Stomach (tissue), 4 donors: Measurements from ENCODE around the gene DNAAF3.

ENCODE experiments used
- CTCF ChIP-seq, 7 experiments: fragments of 450-650 bp in 4 of 7; fragments of 200-600 bp in 3 of 7; sonication (generic) in 3 of 7; IDR thresholded peaks; one replicate each; pipeline ENCODE4 v1.5.1; 2016 to 2019; ENCODE audit warnings: antibody characterized with exemption in 7 of 7, control low read depth in 2 of 7, mild to moderate bottlenecking in 1 of 7
- EP300 ChIP-seq: sonication (generic); formaldehyde crosslinking; IDR thresholded peaks from one replicate; pipeline ENCODE4 v1.6.1; 2017; ENCODE audit warnings: antibody characterized with exemption
- POLR2A ChIP-seq, 4 donors: fragments of 450-650 bp; IDR thresholded peaks; one replicate each; pipeline ENCODE4 v1.6.1; 2016; ENCODE audit warnings: antibody characterized with exemption in 4 of 4, control low read depth in 2 of 4, mild to moderate bottlenecking in 1 of 4, moderate library complexity in 1 of 4
- POLR2AphosphoS5 ChIP-seq, 3 donors: sonication (generic); formaldehyde crosslinking; IDR thresholded peaks; one replicate each; pipeline ENCODE4 v1.6.1; 2016; ENCODE audit warnings: antibody characterized with exemption in 3 of 3

DNA sequence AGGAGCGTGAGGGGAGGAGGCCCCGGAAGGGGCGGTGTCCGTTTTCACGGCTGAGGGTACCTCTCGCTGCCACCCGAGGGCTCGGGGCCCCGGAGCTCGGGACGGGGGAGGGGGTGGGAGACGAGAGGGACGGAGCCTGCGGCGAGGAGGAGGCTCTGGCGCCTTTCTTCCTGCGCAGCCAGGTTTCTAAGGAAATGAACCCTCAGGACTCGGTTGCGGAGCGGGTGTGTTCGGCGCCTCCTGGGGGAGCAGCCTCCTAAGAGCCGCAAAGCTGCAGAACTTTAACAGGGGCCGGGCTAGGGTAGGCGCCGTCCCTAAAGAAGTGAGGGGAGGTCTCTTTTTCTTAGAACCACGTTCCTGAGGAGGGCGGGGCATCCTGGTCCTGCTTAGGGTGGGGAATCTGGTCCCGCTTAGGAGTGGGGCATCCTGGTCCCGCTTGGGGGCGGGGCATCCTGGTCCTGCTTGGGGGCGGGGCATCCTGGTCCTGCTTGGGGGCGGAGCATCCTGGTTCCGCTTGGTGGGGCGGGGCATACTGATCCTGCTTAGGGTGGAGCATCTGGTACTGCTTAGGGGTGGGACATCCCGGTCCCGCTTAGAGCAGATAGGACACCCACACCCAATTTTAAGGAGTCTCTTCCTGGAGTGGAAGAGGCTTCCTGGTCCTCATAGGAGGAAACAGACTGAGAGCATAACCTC lies 7.4 kb upstream of the DNAAF3 start:
- TF ChIP-seq CTCF (IDR thresholded peaks at IDR 0.05) (no peak), POLR2A (IDR thresholded peaks at IDR 0.05) (no peak), POLR2AphosphoS5 (IDR thresholded peaks at IDR 0.05) (no peak), EP300 (no peak)
